HG03103 (cell line): ENCODE measurements around the gene GARS1.
A peak's percentile ranks its signal among the peaks of the same experiment; 100 is the strongest.
"Not testable (repeated sequence)": the region's sequence is repeated elsewhere in the genome, so short reads cannot be mapped to it uniquely, and the experiment has no call there.

ENCODE experiments used
- ATAC-seq: cut with Tn5 transposase; IDR thresholded peaks from one replicate; pipeline ENCODE4 v1.9.1; 2021; ENCODE audit warnings: low read depth; ENCODE audit not compliant: unreplicated experiment

The GARS1 gene

DNA sequence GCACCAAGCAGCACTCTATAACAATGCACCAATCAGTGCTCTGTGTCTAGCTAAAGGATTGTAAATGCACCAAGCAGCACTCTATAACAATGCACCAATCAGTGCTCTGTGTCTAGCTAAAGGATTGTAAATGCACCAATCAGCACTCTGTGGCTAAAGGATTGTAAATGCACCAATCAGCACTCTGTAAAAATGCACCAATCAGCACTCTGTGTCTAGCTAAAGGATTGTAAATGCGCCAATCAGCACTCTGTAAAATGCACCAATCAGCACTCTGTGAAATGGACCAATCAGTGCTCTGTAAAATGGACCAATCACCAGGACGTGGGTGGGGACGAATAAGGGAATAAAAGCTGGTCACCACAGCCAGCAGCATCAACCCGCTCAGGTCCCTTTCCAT is 24.4 kb upstream of the GARS1 start:
- ATAC-seq: not testable (repeated sequence)

DNA sequence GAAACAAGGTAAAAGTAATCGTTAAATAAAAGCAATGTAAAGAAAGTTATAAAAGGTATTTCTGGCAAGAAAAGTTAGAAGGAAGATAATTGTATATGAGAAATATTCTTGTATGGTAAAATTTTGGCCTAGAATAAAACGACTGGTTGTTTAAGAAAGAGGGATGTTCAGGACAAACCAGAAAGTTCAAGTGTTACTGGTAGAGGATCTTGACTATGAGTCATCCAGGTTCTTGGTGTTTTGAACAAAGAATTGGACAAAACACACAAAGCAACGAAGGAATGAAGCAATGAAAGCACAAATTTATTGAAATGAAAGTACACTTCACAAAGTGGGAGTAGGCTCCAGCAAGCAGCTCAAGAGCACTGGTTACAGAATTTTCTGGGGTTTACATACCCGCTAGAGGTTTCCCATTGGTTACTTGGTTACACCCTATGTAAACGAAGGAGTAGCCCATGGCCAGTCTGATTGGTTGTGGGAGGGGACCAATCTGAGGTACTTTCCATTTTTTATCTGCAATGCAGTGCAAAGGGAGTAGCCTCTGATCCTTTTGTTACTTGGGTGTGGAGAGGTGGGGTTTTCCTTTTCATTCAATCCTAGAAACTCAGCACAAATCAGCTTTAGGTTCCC is 22.4 kb upstream of the GARS1 start:
- ATAC-seq: no peak

DNA sequence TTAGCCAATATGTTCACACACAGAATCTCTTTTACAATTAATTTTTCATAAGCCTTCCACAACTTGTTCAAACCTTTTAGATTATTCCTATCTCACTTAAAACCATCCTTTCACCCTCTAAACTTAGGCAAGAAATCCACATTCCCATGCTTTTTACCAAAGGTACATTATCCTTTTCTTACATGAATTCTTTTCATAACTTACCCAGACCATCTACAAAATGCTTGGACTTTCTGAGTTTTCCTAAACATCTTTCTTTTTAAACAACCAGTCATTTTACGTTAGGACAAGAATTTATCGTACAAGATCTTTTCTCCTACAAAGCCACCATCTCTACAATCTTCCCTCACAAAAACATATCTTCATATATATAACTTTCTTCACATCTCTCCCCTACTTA is 18.8 kb upstream of the GARS1 start:
- no peak for ATAC-seq

DNA sequence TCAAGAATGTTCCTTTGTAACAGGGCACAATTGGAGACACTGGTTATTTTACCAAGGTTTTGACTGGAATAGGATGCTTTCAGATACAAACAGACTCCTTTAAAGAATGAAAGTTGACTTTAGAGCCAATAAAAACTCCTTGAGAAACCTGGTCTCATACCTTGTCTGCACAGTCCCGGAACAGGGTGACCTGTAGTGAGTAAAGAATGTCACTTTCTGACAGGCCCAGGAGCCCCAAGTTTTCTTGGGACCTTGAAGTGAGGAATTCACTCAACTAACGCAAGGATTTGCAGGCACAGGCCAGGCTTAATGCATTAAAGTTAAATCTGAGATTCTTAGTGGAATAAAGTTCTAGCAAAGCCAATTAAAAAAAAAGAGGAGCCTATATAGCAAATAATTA is 11.5 kb upstream of the GARS1 start:
- ATAC-seq: no peak

DNA sequence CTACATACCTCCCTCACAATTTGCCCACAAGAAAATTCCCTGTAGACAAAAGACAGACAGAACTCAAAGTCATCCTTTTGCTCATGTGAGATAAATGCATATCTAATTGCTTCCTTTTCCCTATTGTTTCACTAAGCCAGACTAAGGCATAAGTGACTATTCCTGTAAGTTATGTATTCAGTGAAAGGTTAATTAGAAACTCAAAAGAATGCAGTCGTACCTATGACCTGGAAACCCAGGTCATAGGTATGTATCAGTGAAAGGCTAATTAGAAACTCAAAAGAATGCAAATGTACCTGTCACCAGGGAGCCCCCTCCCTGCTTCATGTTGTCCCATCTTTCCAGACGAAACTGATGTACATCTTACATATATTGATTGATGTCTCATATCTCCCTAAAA is 10.3 kb upstream of the GARS1 start:
- no peak for ATAC-seq

DNA sequence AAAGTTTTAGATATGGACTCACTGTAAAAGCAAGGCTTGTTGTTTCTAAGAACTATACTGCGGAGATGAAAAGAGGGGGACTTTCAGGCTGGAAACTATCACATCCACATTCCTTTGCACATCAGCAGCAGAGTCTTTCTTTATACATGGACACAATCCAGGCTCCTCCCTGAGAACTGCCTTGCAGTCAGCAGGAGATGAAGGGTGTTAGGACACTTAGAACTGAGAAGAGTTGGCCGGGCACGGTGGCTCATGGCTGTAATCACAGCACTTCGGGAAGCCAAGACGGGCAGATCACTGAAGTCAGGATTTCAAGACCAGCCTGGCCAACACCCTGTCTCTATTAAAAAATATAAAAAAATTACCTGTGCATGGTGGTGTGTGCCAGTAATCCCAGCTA is 9.7 kb upstream of the GARS1 start:
- no peak for ATAC-seq

DNA sequence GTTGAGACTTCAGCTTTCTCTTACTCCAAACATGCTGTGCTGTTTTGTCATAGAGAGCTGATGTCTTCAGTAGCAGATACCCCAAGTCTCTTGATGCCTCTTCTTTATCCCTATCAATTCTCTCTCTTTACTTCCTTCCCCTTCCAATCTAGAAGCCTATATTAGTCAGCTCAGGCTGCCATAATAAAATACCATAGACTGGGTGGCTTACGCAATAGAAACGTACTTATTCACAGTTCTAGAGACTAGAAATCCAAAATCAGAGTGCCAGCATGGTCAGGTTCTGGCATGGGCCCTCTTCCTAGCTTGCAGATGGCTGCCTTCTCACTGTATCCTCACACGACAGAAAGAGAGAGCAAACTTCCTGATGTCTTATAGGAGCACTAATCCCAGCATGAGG is 9.0 kb upstream of the GARS1 start:
- no peak for ATAC-seq

DNA sequence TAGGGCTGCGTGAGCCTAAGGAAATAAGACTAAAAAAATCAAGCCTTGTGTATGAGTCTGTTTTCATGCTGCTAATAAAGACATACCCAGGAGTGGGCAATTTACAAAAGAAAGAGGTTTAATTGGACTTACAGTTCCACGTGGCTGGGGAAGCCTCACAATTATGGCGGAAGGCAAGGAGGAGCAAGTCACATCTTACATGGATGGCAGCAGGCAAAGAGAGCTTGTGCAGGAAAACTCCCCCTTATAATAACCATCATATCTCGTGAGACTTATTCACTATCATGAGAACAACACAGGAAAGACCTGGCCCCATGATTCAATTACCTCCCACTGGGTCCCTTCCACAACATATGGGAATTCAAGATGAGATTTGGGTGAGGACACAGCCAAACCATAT is 7.1 kb upstream of the GARS1 start:
- ATAC-seq: not testable (repeated sequence)

DNA sequence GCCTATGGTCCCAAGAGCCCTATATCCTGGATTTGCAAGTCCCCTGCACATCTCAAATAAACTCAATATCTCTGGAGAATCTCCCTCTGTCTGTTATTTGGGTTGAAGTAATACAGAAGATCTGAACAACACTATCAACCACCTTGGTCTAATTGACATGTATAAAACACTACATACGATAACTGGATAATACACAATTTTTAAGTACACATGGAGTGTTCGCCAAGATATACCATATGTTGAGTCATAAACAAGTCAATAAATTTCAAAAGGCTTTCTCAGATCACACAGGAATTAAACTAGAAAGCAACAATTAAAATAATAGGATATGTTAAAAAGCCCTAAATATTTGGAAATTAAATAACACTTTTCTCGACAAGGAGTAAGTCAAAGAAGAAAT is 5.6 kb upstream of the GARS1 start:
- no peak for ATAC-seq

DNA sequence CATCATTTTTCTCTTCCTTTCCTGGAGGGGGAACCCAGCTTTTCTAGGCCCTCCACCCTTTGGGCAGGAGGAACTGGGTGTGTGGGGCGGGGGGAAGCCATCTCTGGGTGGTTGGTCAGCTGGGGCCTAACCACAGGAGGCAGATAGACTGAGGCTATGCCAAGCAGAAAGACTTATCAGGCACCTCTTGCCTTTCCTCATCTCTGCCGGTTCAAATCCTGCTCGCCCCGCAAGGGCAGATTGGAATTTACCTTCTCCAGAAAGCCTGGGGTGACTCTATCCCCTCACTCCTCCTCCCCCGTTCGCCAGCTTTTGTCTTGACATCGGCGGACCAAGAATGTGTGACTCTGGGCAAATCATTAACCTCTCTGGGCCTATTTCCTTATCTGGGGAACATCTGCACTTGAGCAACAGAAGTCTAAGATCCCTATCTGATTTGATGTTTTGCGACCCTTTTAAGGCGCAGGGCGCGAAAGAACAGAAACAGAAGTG is 584 bp upstream of the GARS1 start:
- ATAC-seq: peak; percentile 31

DNA sequence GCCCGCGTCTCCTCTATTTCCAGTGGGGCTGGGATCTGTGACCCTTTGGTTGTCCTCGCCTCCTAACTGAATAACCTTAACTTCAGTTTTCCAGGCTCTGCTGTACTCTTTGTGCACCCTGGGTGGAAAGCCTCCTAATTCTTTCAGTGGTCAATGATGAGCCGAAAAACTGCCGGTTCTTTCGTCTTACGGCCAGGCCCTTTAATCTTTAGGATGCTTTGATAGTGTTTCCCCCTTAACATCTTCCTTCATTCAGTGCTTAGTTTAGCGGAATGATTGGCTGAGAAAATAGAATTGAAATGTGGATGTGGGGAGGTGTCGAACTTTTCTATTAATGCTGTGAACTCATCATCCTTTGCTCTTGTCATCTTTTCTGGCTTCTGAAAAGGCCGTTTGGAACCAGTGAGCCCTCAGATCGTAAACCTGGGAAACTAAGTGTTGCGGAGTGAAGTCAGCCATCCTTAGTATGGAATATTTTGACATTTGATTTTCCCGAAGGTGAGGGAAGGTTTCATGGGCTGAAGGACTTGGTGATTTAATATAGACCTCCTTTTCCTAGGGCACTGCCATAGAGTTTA is 847 bp downstream of the GARS1 start:
- ATAC-seq: no peak

DNA sequence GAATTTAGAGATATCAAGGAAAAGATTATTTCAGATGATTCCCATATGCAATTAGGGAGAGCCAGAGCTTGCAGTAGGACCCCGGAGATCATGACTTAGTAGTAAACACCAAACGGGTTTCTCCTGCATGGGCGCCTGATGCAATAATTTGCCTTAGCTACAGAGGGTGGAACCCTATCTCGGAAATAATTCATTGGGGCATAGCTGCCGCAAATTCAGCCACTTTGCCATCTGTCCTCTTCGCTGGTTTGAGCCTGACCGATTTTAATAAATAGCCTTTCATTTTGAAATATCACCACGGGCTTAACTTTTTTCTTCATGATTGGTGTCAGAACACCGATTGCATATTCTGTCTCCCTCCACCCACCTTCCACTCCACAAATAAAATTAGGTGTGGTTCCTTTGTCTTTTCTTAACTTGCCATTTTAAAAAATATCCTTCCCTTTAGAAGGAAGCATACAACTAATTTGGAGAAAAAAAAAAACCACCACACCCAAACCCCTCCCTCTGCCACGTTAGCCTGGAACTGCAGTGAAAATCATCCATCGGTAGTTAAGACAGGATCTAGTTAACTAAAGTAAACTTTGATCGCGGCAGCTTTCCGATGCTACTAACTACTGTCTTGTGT is 1.4 kb downstream of the GARS1 start:
- ATAC-seq: no peak

DNA sequence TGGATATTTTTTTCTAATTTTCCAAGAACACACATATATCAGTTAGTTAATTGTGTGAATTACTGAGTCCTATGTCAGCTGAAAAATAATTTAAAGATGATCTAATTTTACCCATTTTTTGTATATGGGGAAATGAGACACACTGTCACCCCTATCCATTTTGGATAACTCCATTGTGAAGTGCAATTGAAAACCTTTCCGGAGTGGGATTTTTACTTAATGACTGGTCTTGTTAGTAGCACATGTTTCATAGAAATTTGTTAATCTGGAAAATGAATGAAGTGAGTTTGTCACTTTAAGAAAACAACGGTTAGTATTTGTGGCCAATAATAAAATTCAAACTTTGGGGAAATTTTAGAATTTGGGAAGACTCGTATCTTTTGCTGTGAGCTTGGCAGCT is 2.0 kb downstream of the GARS1 start:
- no peak for ATAC-seq

DNA sequence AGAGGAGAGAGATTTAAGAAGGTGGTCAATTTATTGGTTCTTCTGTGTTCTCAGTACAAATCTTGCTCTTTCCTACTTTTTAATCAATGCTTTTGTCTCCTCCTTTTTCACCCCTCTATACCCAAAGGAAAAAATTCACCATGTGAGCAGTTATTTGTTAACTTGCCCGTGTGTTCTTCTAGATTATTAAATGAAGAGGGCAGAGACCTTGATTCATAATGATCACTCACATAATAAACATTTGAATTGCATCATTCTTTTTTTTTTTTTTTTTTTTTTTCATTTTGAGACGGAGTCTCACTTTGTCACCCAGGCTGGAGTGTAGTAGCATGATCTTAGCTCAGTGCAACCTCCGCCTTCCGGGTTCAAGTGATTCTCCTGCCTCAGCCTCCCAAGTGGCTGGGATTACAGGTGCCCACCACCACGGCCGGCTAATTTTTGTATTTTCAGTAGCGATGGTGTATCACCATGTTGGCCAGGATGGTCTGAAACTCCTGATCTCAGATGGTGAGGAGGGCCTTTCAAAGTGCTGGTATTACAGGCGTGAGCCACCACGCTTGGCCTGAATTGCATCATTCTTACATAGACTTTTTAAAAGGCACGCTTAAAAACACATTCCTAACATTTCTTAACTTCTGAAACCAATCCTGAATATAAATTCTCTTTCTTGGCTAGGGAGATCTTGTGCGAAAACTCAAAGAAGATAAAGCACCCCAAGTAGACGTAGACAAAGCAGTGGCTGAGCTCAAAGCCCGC is 3.6 kb downstream of the GARS1 start:
- ATAC-seq: no peak

DNA sequence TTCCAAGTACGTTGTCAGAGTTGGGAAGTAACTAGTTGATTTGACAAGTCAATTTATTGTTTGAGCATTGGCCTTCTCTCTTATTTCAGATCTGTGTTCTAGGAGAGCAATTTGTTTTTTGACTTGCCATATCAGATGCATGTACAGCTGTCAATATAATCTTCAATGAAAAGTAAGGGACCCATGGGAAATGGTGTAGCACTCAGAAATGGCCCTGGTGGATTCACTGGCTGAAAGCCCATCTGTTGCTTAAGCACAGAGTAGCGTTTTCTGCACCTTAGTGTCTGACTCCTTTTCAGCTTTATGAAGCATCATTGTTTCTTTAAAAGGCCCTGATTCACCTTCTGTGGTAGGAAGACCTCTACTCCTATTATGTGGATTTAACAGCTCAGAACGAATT is 10.2 kb downstream of the GARS1 start:
- ATAC-seq: no peak

DNA sequence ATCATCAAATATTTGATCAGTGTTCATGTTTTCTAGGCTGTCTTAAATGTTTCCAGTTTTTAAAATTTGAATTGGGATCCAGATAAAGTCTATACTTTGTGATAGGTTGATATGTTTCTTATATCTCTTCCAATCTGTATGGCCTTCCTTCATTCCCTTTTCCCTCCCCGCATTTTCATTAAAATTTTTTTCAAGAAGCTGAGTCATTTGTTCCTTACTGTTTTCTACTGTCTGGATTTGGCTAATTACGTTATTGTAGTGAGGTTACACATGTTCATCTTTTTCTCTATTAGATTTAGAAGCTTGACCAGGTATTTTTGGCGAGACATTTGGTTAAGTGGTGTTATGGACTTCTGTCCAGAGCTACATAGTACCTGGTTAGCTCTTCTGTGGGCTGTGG is 11.2 kb downstream of the GARS1 start:
- ATAC-seq: no peak

DNA sequence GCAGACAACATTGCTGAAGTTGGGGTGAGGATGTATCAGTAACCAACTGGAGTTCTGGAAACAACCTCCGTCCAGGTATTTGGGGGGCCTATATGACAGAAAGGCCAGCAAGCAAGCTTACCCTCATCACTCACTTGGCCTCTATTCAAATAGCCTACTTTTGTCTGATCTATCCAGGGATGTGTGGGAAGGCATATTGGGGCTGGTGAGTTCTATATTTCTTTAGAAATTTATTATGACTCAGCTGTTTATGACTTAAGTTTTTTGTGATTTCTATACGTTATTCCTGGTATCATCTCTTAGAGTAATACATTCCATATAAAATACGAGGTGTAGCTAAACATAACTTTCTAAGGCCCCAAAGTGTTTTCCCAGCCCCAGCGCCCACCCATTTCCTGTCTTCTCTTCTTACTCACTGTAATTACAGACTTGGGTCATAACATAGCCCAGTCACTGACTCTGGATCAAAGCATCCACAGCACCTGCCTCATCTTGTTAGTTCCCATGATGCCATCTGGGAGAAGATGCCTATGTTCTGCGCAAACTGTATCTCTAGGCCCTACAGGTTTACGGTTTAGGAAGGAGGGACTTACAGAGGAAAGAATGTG is 18.1 kb downstream of the GARS1 start:
- no peak for ATAC-seq

DNA sequence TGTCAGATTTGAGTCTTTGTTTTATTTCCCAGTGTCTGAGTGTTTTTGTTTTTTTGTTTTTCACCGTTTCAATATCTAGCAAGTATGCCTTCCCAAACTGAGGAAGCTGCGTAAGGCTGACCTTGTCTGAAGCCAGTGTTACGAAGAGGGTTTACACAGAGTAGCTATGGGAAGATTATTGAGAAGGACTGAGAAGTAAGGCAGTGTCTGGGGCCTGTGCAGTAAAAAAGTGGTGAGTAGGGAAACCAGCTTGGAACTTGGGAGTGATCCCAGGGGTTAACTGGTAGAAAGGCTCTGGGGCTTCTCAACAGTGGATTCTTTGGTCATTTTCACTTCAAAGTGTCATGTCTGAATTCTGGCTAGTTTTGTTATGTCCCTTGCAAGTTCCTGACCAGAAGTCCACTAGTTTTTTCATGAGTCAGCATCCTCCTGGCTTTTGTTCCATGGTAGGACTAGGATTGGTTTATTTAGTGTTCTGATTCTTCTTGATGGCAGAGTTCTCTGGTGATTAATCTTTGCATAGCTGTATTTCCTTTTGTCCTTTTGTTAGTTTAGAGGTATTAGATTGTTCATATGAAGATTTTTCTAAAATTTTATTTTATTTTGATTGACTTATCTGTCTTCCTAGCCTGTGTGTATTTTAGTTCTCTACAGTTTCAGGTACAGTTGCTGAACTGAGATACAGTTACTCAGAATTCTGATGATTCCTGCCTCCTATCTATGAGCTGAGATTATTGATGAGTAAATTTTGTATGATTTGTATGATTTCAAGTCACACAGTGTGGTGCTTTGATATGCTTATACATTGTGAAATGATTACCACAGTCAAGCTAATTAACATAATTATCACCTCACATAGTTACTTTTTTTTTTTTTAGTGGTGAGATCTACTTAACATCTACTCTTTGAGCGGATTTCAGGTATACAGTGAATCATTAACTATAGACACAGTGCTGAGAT is 19.0 kb downstream of the GARS1 start:
- no peak for ATAC-seq

DNA sequence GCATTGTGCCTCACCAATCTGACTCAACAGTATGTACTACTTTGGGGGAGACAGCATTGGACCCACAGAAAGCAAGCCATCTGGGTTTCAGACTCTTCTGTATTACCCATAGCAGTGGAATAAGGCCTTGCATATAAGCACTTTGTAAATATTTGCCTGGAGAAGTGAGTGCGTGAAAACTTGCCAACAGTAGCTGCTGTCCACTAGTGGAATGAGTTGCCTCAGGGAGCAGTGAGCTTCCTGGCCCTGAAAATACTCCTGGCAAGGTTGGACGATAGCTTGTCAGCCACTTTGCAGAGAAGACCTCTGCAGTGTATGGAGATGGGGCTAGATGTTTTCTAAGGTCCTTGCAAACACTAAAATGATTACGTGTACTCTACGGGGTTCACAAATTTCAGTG is 21.6 kb downstream of the GARS1 start:
- no peak for ATAC-seq

DNA sequence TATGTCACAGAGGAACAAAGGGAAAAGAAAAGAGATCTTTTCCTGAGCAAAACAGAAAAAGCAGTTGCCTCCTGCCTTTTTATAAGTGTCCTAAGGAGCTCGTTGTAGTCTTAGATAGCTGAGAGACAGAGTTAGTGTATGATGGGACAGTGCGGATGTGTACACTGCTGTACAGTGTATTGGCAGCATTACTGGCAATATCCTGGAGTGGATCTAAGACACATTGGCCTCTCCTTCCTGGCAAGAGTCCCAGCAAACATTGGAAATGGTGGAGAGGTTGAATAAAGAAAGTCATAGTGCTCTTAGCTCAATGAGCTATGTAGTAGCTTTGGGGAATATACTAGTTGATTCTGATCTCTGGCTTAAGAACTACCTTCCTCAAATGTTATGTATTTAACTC is 22.7 kb downstream of the GARS1 start:
- ATAC-seq: no peak
